Dermis blood vessel endothelial cell (primary cell): ENCODE data around the gene RAPGEF6. TPM values are rescaled to one million over a fixed set of nuclear protein-coding genes. Genes with fewer than 3 reads are reported as not detected.
A peak's percentile ranks its signal among the peaks of the same experiment; 100 is the strongest.
"Not testable (repeated sequence)": the region's sequence is repeated elsewhere in the genome, so short reads cannot be mapped to it uniquely, and the experiment has no call there.

Source experiments
- DNase-seq: peaks from one replicate; pipeline ENCODE4 v3.0.0; 2010
- total RNA-seq: library from RNA; depleted of rRNA; stranded (reverse); fragments of >200 nt; gene quantifications from 2 replicates; pipeline ENCODE4 v1.2.3, GENCODE V29; 2014

The RAPGEF6 gene
- total RNA-seq: 21.4 and 23.8 TPM in 2 replicates

- DNase-seq: peak; percentile 100
These were observed at the start of gene RAPGEF6 for GRCh38 chr5:131634996-131635683. Gene RAPGEF6 (minus strand): TSS chr5:131635229. CDS start chr5:131635030, 199 bp downstream.

- no peak for DNase-seq
These were observed 49.6 kb upstream of the RAPGEF6 start for GRCh38 chr5:131684595-131684994.

- DNase-seq: no peak
These were observed 49.0 kb upstream of the RAPGEF6 start for GRCh38 chr5:131684051-131684450.

- DNase-seq: no peak
These were observed 47.8 kb upstream of the RAPGEF6 start for GRCh38 chr5:131682826-131683225.

- DNase-seq: no peak
These were observed 47.1 kb upstream of the RAPGEF6 start for GRCh38 chr5:131682175-131682574.

- DNase-seq: no peak
These were observed 44.9 kb upstream of the RAPGEF6 start for GRCh38 chr5:131679911-131680310.

GRCh38 chr5:131678273-131678672 is 43.2 kb upstream of the RAPGEF6 start:
- not testable (repeated sequence) for DNase-seq

GRCh38 chr5:131677115-131677514 is 42.1 kb upstream of the RAPGEF6 start:
- no peak for DNase-seq

- DNase-seq: no peak
These were observed 37.7 kb upstream of the RAPGEF6 start for GRCh38 chr5:131672776-131673175.

- no peak for DNase-seq
These were observed 37.1 kb upstream of the RAPGEF6 start for GRCh38 chr5:131671994-131672655.

- no peak for DNase-seq
These were observed 36.4 kb upstream of the RAPGEF6 start for GRCh38 chr5:131671409-131671808.

GRCh38 chr5:131664929-131665328 is 29.9 kb upstream of the RAPGEF6 start:
- no peak for DNase-seq

GRCh38 chr5:131661933-131662332 is 26.9 kb upstream of the RAPGEF6 start:
- DNase-seq: no peak

GRCh38 chr5:131659841-131660240 is 24.8 kb upstream of the RAPGEF6 start:
- no peak for DNase-seq

GRCh38 chr5:131659290-131659689 is 24.3 kb upstream of the RAPGEF6 start:
- no peak for DNase-seq

GRCh38 chr5:131654776-131655175 is 19.7 kb upstream of the RAPGEF6 start:
- DNase-seq: no peak

- DNase-seq: no peak
These were observed 19.3 kb upstream of the RAPGEF6 start for GRCh38 chr5:131654309-131654708.

GRCh38 chr5:131649161-131649560 is 14.1 kb upstream of the RAPGEF6 start:
- DNase-seq: peak; percentile 19

GRCh38 chr5:131647048-131647769 is 12.2 kb upstream of the RAPGEF6 start:
- no peak for DNase-seq

GRCh38 chr5:131644822-131645221 is 9.8 kb upstream of the RAPGEF6 start:
- no peak for DNase-seq

GRCh38 chr5:131644370-131644769 is 9.3 kb upstream of the RAPGEF6 start:
- DNase-seq: no peak

GRCh38 chr5:131641494-131641893 is 6.5 kb upstream of the RAPGEF6 start:
- DNase-seq: no peak

- DNase-seq: peak; percentile 63
These were observed 5.2 kb upstream of the RAPGEF6 start for GRCh38 chr5:131640043-131640856.
